ENCODE measurements around the gene PCDH9.

Gene PCDH9

DNA sequence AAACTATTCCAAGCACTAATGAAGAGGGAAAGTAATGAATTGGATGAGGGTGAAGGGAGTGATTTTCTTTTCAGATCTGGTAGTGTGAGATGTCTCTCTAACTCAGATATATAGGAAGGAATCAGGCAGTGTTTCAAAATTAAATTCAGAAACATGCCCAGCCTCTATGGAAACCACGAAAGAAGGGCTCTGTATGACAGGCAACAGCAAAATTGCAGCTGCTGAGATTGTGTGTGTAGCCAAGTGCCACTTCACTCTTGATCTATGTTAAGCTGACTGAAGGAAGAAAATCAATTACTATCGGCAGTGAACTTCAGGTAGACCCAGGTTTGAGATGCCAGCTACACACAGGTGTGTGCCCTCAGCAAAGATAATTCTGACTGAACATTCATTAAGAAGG is 387.4 kb downstream of the PCDH9 start:
- no peak for DNase-seq (ENCODE audit: low spot score)

DNA sequence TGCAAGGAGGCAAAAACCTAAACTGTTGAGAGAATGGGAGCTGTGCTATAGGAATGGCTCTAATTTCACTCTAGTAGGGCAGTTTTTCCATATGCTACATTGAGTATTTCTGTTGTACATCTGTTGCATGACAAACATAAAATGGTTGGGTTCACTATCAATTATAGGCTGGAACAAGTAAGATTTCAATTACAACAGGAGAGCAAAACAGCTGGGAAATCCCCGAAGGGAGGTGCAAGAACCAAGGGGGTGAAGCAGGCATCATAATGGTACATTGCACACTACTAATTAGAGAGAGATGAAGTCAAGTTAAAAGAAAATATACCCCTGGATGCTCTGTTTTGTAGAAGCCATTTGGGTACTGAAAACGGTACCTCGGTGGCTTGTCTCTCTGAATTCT is 389.5 kb downstream of the PCDH9 start:
- no peak for DNase-seq (ENCODE audit: low spot score)

DNA sequence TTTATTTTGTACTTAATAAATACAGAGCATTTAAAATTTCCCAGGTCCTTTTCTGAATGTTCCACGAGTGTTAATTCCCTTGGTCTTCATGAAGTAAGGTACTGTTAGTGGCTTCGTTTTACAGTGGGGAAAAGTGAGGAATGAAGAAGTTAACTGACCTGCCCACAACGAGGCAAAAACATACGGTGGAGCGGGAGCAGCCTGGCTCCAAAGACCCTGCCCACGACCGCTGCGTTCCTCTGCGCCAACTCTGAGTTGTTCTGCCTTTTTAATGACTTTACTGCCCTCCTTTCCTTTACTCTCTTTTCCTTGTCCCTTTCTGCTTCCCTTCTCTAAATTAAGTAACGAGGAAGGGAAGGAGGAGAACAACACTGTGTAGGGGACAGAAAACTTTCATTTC is 392.9 kb downstream of the PCDH9 start:
- no peak for DNase-seq (ENCODE audit: low spot score)

DNA sequence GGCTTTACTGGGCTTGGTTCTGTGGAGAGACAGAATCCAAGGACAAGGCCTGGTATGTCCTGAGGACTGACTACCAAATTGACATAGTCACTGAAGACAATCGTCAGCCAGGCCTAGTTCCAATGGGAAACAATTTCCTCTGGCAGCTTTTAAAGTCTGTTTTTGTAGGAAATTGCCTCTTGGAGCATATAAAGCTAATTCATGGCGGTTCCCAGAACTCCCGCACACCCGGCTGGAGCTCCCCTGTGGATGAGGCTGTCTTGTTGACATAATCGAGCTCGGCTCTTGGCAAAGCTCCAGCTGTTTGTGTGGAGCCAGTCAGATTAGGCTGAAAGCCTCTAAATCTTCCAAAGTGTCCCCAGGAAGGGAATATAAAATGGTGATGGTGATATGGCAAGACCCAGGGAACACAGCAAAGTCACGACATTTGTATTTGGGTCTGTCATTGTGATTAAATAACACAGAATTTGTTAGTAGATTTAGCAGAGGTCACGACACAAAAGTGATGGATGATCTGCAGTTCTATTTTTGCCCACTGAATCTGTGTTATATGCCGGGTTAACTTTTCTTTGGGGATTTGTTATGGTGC is 395.0 kb downstream of the PCDH9 start:
- DNase-seq (ENCODE audit: low spot score), result no peak

DNA sequence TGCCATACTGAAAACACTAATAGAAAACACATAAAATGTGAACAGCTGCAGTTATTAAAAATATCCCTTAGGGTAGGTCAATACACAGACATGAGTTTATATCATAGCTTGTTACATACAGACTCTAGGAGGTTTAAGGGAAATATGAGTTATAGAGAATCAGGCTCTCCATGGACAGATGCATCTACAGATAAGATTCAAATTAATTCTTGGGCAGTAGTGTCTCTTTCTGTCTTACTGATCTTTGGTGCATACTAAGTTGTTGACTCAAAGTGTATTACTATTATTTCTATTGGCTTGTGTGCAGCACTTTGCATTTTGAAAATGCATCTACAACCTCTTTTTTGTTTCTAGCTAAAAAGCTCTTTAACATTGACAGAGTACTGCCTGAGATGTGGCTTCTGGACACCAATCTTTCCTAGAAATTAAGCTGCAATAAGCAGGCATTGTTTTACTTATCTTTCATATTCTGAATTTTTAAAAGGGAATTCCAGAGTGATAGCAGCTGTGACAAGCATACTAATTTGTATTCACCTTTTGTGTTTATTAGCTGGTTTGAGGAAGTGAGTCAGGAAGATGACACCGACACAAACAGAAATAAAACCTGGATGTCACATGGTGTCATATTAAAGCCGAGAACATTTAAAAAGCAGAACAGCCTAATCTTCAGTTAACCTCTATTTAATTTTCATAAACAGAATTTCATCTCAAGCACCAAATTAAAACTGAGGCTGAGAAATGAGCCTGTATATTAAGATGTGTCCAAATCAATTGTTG is 399.0 kb downstream of the PCDH9 start:
- no peak for DNase-seq (ENCODE audit: low spot score)

DNA sequence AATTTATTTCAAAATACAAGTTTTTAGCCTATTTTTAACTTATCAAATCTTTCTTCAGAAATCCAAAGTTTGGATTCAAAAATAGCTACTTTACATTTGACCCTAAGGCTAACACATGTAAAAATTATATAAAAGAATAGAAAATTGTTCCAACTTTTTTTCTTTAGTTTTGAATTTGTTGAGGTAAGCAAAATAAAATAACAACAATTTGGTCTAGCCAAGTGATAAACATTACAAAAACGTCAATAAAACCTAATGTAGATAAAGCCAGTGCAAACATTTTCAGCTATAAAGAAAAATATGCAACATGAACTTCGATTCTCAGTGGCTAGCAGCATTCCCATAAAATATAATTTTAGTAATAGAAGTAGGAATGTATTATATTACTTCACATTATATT is 400.3 kb downstream of the PCDH9 start:
- DNase-seq (ENCODE audit: low spot score), result no peak

DNA sequence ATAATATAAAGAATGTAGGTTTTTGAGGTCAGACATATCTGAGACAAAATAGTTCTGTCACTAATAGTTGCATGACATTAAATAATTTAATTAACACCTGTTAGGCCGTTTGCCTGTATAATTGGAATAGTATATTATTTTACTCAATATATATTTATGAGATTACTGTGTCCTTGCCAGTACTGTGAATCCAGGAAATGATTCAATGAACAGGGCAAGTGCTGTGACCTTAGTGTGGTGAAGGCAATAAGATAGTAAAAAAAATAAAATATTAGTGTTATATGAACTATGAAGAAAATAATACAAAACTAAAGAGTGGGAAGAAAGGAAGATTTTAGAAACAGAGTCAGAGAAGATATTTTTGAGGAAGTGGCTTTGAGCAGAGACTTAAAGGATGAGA is 403.7 kb downstream of the PCDH9 start:
- no peak for DNase-seq (ENCODE audit: low spot score)

DNA sequence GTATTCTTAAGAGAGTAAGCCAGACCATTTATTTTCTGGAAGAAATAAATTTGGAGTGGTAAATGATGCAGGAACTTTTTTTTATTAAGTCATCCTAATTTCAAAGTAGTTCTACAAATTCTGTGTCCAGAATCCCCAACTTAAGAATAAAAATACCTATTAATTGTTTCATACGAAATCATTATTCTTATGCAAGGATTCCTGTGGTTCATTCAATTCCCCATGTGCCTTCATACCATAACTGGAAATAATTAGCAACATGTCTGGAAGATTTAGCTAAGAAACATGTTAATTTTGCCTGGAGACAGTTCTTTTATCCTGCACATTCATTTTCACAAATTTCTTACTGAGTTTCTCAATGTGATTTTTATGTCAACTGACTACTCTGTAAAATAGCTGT is 408.6 kb downstream of the PCDH9 start:
- no peak for DNase-seq (ENCODE audit: low spot score)

DNA sequence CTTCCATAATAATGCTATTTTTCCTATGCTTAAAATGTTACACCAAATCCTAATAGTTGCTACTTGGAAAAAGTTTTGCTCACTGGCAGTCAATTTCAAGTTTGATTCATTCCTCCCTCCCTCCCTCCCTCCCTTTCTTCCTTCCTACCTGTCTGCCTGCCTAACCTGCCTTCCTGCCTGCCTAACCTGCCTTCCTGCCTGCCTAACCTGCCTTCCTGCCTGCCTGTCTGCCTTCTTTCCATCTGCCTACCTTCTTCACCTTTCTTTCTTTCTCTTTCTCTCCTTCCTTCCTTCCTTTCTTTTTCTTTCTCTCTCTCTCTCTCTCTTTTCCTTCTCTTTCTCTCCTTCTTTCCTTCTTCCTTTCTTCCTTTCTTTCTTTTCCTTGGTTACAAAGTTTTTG is 418.7 kb downstream of the PCDH9 start:
- DNase-seq (ENCODE audit: low spot score), result no peak

DNA sequence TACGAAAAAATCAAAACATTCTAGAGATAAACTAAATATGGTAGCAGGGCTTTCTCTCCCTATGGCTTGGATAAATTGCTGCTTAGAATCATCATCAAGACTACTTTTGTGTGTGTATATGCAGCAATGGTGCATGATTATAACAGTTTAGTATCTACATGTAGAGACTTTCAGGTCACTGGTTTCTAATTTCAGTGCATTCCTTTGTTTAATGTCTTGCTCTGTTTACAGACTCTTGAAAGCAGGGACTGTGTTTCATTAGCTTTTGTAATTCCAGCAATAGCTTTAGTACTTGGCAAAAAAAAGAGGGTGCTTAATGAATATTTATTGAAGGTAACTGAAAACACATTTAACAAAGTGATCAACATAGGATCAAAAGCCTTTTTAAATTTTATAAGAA is 420.7 kb downstream of the PCDH9 start:
- no peak for DNase-seq (ENCODE audit: low spot score)

DNA sequence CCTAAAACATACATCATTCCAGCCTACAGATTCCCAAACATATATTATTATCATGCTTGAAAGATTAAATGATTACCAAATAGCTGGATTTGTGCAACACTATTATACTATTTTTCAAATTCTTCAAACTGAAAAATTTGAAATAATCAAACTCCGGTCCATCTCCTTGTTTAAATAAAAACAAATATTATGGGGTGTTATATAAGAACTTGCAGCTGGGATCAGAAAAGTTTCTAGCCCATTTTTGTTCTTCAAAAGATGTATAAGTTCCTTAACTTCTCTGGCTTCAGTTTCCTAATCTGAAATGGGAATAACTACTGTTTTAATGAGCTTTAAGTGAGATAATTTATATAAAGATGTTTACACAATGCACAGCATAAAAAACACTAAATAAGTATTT is 422.9 kb downstream of the PCDH9 start:
- DNase-seq (ENCODE audit: low spot score), result no peak

DNA sequence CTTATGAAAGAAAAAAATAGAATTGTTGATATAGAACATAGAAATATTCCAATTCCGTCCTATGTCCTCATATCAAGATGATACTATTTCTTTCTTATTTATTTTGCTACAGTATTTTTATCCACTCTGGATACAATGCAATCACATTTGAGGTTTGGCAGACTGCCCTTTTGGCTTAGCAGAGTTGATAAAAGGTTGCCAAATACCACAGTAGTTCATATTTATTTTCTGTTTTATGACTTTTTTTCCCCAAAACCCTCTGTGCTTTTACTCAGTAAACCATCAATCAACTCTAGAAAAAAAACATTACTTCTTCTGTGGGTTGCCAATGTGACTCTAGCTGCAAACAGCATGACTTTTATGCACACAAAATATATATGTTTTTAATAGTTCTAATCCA is 424.5 kb downstream of the PCDH9 start:
- no peak for DNase-seq (ENCODE audit: low spot score)

DNA sequence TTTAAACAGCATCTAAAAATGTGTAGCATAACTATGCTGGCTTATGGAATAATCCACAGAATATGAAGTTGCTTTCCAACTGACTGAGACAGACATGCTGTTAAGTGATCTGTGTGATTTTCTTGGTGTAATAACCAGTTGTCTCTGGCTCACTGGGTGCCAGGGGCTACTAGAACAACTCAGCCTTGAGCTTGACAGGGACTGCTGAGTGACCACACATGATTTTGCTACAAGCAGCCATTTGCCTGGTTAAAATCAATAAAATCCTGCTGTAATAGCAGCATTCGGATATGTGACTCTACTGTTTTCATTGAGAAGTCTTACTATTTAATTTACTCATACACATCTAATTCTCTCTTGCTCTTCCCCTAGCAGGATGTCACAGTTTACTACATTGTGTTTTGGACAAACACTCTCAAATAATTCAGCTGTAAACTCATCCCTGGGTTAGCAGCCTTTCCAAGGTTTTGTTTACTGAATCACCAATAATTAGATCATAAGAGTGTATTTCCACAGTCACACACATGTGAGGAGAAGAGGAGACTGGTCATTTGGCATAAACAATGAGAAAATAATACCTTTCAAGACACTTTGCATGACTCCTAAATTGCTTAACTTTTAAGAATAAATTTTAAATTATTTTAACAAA is 426.2 kb downstream of the PCDH9 start:
- no peak for DNase-seq (ENCODE audit: low spot score)

DNA sequence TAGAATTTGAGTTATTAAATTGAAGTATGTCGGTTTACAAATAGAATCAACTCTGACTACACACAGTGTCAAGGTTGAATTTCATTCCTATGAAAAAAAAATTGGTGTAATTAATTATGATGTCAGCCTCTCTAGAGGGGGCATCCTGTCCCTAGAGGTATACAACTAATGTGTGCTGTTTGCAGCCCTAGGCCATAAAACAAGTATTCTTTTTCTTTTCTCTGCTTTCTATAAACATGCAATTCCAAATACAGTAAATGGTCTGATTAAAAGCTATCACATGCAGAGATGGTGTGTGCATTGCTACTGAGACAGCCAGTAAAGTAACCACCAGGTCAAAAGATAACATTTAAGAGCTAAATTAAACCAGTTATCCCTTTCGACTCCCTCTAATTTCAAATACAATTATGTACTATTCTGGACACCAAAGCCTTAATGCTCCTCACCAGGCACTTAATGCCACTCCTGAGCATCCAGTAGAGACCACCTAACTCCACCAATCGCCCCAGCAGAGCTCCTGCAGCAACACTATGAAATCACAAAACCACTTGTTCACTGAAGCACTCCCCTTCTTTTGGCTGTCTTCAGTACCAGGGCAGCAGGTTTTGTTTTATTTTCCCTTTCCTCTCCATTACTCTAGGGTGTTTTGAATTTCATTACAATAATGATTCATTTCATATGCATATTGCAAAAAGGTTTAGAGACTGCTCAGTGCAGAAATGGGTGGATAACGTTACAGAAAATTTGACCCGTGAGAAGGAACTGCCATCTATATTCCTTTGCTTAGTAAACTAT is 426.9 kb downstream of the PCDH9 start:
- DNase-seq (ENCODE audit: low spot score), result no peak

DNA sequence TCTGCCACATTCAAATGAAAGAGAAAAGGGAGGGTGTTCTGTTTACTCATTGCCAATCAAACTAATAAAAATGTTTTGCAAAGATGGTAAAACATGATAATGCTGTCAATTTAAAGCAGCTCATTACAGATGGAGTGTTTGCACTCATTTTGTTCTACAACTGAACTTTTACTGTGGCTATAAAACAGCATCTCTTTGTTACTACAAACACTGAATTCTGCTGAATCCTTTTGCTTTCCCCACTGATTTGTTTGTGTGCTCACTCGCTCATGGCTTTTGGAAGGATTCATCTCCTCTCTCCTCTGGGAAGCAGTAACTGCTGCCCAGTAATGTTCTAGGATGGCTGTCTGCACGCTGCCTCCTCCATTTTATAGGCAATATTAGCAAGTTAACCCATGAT is 434.5 kb downstream of the PCDH9 start:
- DNase-seq (ENCODE audit: low spot score), result no peak

DNA sequence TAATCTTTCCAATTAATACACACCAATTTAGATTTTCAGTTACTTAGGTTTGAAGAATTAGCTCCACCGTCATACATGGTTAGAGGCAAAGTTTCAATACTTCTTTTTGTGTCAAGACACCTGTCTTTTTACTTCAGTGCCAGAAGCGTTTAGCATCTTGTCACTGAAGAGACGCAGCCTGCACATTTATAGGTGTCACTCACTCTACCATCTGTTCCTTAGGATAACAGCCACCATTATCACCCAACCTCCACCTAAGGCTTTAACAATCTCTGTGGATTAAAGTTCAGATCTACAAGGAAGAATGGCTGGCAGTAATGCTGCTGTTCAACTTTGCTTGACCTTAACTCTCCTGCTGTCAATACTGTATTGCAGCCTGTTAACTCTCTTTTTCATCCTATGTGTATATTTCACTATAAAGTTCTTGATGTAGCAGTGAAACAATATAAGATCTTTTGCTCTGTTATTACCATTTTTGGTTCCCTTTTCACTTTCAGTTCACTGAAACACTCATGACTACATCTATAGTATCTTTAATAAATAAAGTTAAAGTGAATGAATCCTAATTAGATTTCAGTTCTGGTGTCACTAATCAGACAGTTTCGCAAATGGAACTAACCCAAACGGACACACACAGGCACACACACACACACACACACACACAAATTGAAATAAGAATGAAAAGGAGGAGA is 435.6 kb downstream of the PCDH9 start:
- no peak for DNase-seq (ENCODE audit: low spot score)

DNA sequence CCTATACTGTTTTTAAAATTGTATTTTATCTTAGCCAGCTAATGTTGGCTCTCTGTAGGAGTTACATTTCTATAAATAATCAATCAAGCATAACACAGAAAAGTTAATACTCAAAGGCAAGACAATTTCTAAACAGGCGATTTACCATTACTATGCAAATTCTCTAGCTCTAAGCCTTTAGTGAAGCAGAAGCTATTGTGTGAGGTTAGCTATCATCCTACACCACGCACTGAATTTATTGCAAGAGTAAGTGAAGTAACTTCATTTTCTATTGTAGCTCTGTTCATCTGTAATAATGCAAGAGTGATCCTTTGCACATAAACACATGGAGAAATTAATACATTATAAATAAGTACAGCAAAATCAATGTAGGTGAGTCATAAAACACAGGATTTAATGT is 439.3 kb downstream of the PCDH9 start:
- no peak for DNase-seq (ENCODE audit: low spot score)

DNA sequence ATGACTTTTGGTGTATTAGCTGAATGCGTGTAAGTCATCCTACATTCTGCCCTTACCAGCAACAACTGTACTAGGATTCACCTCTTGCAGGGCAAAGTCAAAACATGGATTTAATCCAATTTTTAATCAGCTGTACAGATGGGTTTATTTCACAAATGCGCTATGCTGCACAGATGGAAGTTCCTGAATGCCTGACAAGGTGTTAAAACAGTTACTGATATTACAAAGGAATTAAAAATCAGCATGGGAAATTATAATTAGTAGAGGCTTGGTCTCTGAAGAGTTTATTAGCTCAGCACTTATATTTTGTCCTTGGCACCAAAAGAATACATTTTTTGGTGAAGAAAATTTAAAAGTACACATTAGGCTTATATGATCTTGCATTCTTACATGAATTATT is 448.9 kb downstream of the PCDH9 start:
- no peak for DNase-seq (ENCODE audit: low spot score)

DNA sequence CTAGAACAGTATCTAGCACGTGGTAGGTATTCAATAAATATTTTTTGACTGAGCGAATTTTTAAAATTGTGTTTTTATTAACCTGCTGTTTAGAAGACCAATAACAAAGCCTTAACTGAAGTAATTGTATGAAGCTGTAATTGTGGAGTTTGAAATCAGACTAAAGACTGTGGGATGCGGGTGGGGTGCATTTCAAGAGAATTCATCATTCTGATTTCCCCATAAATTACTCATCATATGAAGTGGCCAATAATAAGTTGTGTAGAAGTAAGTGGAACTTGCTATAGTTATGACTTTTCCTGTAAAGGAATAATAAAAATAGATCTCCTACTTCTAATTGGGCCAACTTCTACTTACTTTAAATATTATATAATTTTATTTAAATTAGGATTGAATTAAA is 449.3 kb downstream of the PCDH9 start:
- DNase-seq (ENCODE audit: low spot score), result no peak

DNA sequence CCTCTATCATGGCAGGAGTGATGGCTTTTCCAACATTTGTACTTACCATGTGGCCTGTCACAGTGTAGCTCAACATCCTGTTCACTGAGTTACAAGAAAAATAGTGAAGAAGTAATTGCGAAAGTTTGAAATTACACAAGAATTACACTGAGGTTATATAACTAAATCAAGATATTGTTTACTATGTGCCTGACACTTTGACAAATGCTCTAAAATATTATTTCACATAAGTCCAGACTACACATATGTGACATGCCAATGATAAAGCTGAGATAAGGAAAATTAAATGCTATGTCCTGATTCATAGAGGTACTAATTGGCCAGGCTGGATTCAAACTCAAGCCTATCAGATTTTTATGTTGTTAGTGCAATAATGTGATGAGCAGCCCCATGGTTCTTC is 451.7 kb downstream of the PCDH9 start:
- no peak for DNase-seq (ENCODE audit: low spot score)

DNA sequence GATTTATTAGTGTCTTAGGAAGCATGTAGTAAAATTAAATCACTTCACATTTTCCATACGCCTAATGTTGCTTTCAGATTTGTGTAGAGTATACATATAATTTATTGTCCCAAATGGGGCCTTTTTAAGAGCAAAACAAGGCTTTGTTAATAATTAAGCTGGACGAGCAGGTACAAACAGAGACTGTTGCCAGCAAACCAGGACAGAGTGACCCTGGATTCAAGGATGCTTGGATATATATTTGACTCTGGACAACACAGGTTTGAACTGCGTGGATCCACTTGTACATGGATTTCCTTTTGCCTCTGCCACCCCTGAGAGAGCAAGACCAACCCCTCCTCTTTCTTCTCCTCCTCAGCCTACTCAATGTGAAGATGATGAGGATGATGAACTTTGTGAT is 454.9 kb downstream of the PCDH9 start:
- no peak for DNase-seq (ENCODE audit: low spot score)

DNA sequence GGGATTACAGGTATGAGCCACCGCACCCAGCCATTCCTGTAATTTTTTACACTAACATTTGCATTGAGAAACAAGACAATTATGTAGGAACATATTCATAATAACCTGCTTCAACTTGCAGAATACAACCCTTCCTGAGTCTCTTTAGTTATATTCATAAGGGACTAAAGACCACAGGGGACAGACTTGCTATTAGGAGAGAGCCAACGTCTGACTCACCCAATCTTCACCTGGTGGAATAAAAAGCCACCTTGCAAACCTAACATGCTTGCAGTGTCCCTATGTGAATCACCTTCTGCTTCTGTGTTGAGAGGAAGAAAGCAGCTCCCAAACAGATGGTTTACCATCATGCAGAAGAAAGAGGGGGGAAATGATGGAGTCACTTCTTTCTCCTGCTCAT is 456.1 kb downstream of the PCDH9 start:
- DNase-seq (ENCODE audit: low spot score), result no peak
